ENCODE measurements around the gene LILRA1.

DNA sequence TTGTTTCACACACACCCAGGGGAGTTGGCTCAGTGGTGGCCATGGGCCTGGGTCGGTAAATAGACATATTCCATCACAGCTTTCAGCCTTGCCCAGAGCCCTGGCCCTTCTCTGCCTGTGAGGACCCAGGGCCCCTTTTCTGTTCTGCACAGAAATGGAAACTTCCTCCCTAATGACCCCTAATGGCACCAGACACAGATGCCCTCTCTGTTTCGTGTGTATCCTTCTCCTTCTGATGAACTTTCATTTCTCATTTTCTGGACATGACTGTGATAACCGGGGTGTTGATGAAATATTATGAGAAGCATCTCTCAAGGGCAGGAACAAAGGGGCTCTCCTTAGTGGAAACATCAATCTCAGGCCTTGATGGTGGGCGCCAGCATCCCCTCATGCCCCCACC is 12.8 kb downstream of the LILRA1 start:
- TF ChIP-seq, protein P1, sequence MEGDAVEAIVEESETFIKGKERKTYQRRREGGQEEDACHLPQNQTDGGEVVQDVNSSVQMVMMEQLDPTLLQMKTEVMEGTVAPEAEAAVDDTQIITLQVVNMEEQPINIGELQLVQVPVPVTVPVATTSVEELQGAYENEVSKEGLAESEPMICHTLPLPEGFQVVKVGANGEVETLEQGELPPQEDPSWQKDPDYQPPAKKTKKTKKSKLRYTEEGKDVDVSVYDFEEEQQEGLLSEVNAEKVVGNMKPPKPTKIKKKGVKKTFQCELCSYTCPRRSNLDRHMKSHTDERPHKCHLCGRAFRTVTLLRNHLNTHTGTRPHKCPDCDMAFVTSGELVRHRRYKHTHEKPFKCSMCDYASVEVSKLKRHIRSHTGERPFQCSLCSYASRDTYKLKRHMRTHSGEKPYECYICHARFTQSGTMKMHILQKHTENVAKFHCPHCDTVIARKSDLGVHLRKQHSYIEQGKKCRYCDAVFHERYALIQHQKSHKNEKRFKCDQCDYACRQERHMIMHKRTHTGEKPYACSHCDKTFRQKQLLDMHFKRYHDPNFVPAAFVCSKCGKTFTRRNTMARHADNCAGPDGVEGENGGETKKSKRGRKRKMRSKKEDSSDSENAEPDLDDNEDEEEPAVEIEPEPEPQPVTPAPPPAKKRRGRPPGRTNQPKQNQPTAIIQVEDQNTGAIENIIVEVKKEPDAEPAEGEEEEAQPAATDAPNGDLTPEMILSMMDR (IDR thresholded peaks at IDR 0.05) = no peak
- no peak for TF ChIP-seq POLR2A (IDR thresholded peaks at IDR 0.05)
